Osteoblast (primary cell): ENCODE data around the gene SPDYE18. TPM values are rescaled to one million over a fixed set of nuclear protein-coding genes. Genes with fewer than 3 reads are reported as not detected.
"Not testable (repeated sequence)": the region's sequence is repeated elsewhere in the genome, so short reads cannot be mapped to it uniquely, and the experiment has no call there.

Source experiments
- DNase-seq: peaks from one replicate; pipeline ENCODE4 v3.0.0; 2011; ENCODE audit warnings: low spot score, mixed read lengths; ENCODE audit not compliant: insufficient read length; ENCODE audit errors: missing footprints
- H2AFZ ChIP-seq: 2 replicates; pipeline ENCODE4 v1.6.0; 2011; ENCODE audit warnings: mild to moderate bottlenecking, low read length
- H3K27ac ChIP-seq: 2 replicates; pipeline ENCODE4 v1.5.1; 2011; ENCODE audit warnings: mild to moderate bottlenecking, low read depth, low read length, moderate library complexity
- H3K27me3 ChIP-seq: 2 replicates; pipeline ENCODE4 v1.6.0; 2012; ENCODE audit warnings: mild to moderate bottlenecking, control low read depth, inconsistent platforms, low read length, moderate library complexity; ENCODE audit not compliant: insufficient read depth
- H3K36me3 ChIP-seq: 2 replicates; pipeline ENCODE4 v1.5.1; 2011; ENCODE audit warnings: mild to moderate bottlenecking, low read length, control low read depth, moderate library complexity; ENCODE audit not compliant: insufficient read depth
- H3K4me1 ChIP-seq: 2 replicates; pipeline ENCODE4 v1.5.1; 2011; ENCODE audit warnings: mild to moderate bottlenecking, low read length, control low read depth, moderate library complexity; ENCODE audit not compliant: insufficient read depth
- H3K4me2 ChIP-seq: 2 replicates; pipeline ENCODE4 v1.6.0; 2011; ENCODE audit warnings: mild to moderate bottlenecking, low read length; ENCODE audit not compliant: insufficient read depth
- H3K4me3 ChIP-seq: fragments of 200-600 bp; sonication (generic); 3 replicates; pipeline ENCODE4 v1.5.1; 2012; ENCODE audit warnings: mild to moderate bottlenecking, low read length, inconsistent platforms; ENCODE audit not compliant: insufficient read depth
- H3K79me2 ChIP-seq: 2 replicates; pipeline ENCODE4 v1.6.0; 2012; ENCODE audit warnings: mild to moderate bottlenecking, low read length, control low read depth, inconsistent platforms; ENCODE audit not compliant: insufficient read depth
- H3K9me3 ChIP-seq: 2 replicates; pipeline ENCODE4 v1.5.1; 2011; ENCODE audit warnings: low read depth, low read length, control low read depth
- H4K20me1 ChIP-seq: 2 replicates; pipeline ENCODE4 v1.6.0; 2012; ENCODE audit warnings: mild to moderate bottlenecking, low read length, control low read depth; ENCODE audit not compliant: insufficient read depth
- total RNA-seq: library from RNA; depleted of rRNA; stranded (reverse); fragments of >200 nt; gene quantifications from 2 replicates; pipeline ENCODE4 v1.2.3, GENCODE V29; 2012

Gene SPDYE18
- total RNA-seq: not detected in 2 replicates

- H4K20me1 ChIP-seq, H3K27me3 ChIP-seq, H3K9me3 ChIP-seq, H3K4me1 ChIP-seq, DNase-seq, H3K79me2 ChIP-seq, H3K27ac ChIP-seq, H2AFZ ChIP-seq, H3K36me3 ChIP-seq, H3K4me3 ChIP-seq, H3K4me2 ChIP-seq: not testable (repeated sequence)
Observed at GRCh38 chr7:77062557-77062956, at the start of gene SPDYE18. SPDYE18 (minus strand) TSS chr7:77062558; CDS start chr7:77060512, 2,046 bp downstream.

- H3K4me1 ChIP-seq, H3K36me3 ChIP-seq, H3K4me2 ChIP-seq, H3K4me3 ChIP-seq, H4K20me1 ChIP-seq, H3K79me2 ChIP-seq, H2AFZ ChIP-seq, H3K27ac ChIP-seq, DNase-seq, H3K27me3 ChIP-seq, H3K9me3 ChIP-seq: not testable (repeated sequence)
Observed at GRCh38 chr7:77108362-77108761, 46.0 kb upstream of the SPDYE18 start.

- H4K20me1 ChIP-seq, H3K36me3 ChIP-seq, H3K4me2 ChIP-seq, H3K27me3 ChIP-seq, H3K4me3 ChIP-seq, H2AFZ ChIP-seq, H3K4me1 ChIP-seq, H3K79me2 ChIP-seq, H3K27ac ChIP-seq, H3K9me3 ChIP-seq, DNase-seq: not testable (repeated sequence)
Observed at GRCh38 chr7:77107659-77108058, 45.3 kb upstream of the SPDYE18 start.

GRCh38 chr7:77105904-77106303, 43.5 kb upstream of the SPDYE18 start:
- not testable (repeated sequence) for H3K27me3 ChIP-seq, H3K4me3 ChIP-seq, H3K79me2 ChIP-seq, H3K4me2 ChIP-seq, H3K36me3 ChIP-seq, H3K4me1 ChIP-seq, DNase-seq, H3K9me3 ChIP-seq, H2AFZ ChIP-seq, H3K27ac ChIP-seq, H4K20me1 ChIP-seq

- not testable (repeated sequence) for H4K20me1 ChIP-seq, H3K4me3 ChIP-seq, H3K27ac ChIP-seq, DNase-seq, H3K4me2 ChIP-seq, H3K9me3 ChIP-seq, H3K4me1 ChIP-seq, H3K36me3 ChIP-seq, H3K79me2 ChIP-seq, H3K27me3 ChIP-seq, H2AFZ ChIP-seq
Observed at GRCh38 chr7:77102671-77103070, 40.3 kb upstream of the SPDYE18 start.

GRCh38 chr7:77101187-77101586, 38.8 kb upstream of the SPDYE18 start:
- H3K4me2 ChIP-seq, H3K27ac ChIP-seq, H3K4me3 ChIP-seq, DNase-seq, H4K20me1 ChIP-seq, H3K36me3 ChIP-seq, H3K27me3 ChIP-seq, H2AFZ ChIP-seq, H3K79me2 ChIP-seq, H3K4me1 ChIP-seq, H3K9me3 ChIP-seq: not testable (repeated sequence)

GRCh38 chr7:77100501-77100900, 38.1 kb upstream of the SPDYE18 start:
- not testable (repeated sequence) for H3K27ac ChIP-seq, DNase-seq, H3K36me3 ChIP-seq, H3K9me3 ChIP-seq, H2AFZ ChIP-seq, H3K27me3 ChIP-seq, H3K4me3 ChIP-seq, H3K4me1 ChIP-seq, H3K79me2 ChIP-seq, H4K20me1 ChIP-seq, H3K4me2 ChIP-seq

GRCh38 chr7:77092301-77092700, 29.9 kb upstream of the SPDYE18 start:
- not testable (repeated sequence) for DNase-seq, H3K27me3 ChIP-seq, H3K9me3 ChIP-seq, H3K4me1 ChIP-seq, H3K36me3 ChIP-seq, H3K27ac ChIP-seq, H2AFZ ChIP-seq, H4K20me1 ChIP-seq, H3K4me2 ChIP-seq, H3K4me3 ChIP-seq, H3K79me2 ChIP-seq

- not testable (repeated sequence) for H3K79me2 ChIP-seq, H3K4me1 ChIP-seq, H2AFZ ChIP-seq, H3K27me3 ChIP-seq, H4K20me1 ChIP-seq, DNase-seq, H3K9me3 ChIP-seq, H3K36me3 ChIP-seq, H3K27ac ChIP-seq, H3K4me3 ChIP-seq, H3K4me2 ChIP-seq
Observed at GRCh38 chr7:77082192-77082591, 19.8 kb upstream of the SPDYE18 start.
